Activated T-cell treated with anti-CD3 and anti-CD28 coated beads, Interleukin-2, amount 50 U/mL, for 48 hours (primary cell): ENCODE results near the gene IVD.

Experiments
- DNase-seq, 2 experiments: peaks; one replicate each; pipeline ENCODE4 v3.0.0-alpha.2; 2020

IVD gene

DNA sequence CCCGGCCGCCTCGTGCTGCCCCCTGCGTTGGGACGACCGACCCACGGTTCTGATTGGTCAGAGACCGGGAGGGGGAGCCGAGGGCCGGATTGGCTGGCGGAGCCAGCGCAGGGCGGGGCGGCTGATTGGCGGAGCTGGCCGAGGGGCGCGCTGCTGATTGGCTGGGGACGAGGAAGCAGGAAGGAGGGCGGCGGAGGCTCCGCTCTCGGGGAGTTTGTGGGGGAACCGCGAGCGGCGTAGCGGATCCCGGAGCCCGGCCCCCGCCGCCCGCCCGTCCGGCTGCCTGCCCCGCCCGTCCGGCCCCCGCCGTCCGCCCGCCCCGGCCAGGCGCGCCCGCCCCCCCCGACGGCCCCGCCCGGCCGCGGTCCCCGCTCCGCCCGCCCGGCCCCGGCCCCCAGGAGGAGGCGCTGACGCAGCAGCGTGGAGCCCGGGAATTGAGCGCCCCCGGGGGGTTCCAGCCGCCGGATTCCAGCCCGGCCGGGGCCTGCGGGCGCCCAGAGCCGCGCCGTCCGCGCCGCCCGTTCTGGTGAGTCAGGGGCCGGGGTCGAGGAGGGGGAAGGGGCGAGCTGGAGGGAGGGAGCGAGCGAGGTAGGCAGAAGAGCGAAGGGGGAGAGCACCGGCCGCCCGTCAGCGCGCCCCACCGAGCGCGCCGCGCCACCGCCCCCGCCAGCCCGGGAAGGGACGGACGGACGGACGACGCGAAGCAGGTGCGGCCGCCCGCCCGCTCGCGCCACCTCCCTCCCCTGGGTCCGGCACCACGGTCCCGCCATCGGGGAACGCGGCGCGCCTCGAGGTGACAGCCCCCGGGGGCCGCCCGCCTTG is 35.4 kb downstream of the IVD start, which contains the start of gene BAHD1:
TSS of gene BAHD1 (plus strand) at position 211 of the 822 bp plus-strand sequence. CDS start 17,512 bp downstream, outside the sequence.
- peak; percentile 94 to 97 for DNase-seq

GRCh38 chr15:40441565-40442531 is 36.3 kb downstream of the IVD start:
- DNase-seq, result peak; percentile 50 to 58

GRCh38 chr15:40443255-40443654 is 37.7 kb downstream of the IVD start:
- no peak for DNase-seq

GRCh38 chr15:40443846-40444245 is 38.3 kb downstream of the IVD start:
- no peak for DNase-seq

- no peak for DNase-seq
Observed at GRCh38 chr15:40444736-40445135, 39.1 kb downstream of the IVD start.

DNA sequence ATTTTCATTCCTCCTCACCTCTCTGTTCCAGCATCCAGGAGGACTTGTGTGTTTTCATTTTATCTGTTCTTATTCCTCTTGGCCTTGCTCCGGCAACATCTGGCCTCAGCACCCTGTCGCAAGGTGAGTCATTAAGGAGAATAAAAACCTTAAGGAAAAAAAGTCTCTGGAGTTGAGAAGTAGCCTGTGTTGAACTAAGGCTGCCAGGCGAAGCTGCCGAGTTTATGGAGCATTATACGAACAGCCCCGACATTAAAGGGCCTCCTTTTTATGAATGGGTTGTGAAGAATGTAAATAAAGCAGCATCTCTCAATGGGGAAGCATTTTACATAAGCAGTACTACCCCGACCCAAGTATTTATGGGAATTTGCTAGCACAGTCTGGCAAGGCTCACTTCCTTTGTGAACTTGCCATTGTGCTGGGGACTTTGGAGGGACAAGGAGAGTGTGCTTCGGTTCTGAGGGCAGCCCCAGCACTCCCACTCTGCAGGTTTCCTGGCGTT is 39.9 kb downstream of the IVD start:
- no peak for DNase-seq

- no peak for DNase-seq
Observed at GRCh38 chr15:40446144-40446543, 40.5 kb downstream of the IVD start.

DNA sequence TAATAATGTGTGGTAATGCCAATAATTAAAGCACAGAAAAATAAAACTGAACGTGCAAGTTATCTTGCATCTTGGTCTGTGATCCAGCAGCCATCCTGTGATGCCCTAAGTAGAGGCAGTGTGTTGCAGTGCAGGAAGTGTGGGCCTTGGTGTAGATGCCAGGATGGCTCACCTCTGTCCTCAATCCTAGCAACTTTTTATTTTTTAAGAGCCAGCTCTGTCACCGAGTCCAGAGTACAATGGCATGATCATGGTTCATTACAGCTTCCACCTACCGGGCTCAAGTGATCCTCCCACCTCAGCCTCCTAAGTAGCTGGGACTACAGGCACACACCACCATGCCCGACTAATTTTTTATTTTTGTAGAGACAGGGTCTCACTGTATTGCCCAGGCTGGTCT is 42.8 kb downstream of the IVD start:
- DNase-seq, result no peak

- no peak for DNase-seq
Observed at GRCh38 chr15:40449275-40449674, 43.7 kb downstream of the IVD start.

GRCh38 chr15:40450047-40450446 is 44.5 kb downstream of the IVD start:
- no peak for DNase-seq

- no peak for DNase-seq
Observed at GRCh38 chr15:40451527-40452158, 46.0 kb downstream of the IVD start.

DNA sequence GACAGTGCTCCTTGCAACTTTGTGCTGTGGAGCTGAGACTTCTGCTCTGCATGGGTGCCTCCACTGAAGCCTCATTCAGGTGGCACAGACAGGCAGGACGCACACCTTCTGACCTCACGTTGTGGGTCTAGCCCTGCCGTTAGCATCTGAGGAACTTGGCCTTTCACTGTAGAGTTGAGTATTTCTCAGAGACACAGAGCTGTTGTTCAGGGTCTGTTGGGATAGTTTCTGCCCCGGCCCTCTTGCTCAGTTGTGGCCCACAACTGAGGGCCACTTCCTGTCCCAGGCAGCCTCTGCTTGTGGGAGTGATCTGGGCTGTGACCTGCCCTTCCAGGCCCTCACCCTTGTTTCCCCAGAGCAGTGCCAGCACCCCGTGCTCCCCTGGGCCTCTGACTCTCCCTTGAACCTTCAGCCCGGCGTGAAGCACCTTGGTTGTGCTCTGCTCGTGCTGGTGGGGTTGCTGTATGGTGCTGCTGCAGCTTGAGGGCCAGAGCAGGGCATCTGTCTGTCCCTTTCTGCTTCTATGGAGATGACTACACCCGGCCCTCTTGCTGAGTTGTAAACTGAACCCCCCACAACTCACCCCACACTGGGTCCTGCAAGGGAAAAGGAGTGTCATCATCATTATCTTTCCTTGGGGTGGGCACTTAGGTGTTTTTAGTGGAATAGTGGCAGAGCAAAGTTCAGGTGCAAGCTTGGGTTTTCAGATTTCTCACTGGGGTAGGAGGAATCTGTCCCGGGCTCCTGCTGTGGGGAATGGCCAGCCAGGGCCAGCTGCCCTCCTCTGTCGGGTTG is 46.9 kb downstream of the IVD start:
- peak in 1 of 2 experiments; percentile 32 for DNase-seq

DNA sequence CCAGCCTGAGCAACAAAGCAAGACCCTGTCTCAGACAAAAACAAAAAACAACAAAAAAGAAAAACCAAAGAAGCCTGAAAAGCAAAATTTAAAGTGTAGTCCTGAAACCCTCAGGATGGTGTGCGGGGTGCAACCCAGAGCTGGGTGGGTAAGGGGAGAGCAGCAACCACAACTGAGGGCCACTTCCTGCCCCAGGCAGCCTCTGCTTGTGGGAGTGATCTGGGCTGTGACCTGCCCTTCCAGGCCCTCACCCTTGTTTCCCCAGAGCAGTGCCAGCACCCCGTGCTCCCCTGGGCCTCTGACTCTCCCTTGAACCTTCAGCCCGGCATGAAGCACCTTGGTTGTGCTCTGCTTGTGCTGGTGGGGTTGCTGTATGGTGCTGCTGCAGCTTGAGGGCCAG is 48.3 kb downstream of the IVD start:
- peak in 1 of 2 experiments; percentile 49 for DNase-seq

- DNase-seq, result peak in 1 of 2 experiments; percentile 52
Observed at GRCh38 chr15:40454904-40455391, 49.4 kb downstream of the IVD start.

DNA sequence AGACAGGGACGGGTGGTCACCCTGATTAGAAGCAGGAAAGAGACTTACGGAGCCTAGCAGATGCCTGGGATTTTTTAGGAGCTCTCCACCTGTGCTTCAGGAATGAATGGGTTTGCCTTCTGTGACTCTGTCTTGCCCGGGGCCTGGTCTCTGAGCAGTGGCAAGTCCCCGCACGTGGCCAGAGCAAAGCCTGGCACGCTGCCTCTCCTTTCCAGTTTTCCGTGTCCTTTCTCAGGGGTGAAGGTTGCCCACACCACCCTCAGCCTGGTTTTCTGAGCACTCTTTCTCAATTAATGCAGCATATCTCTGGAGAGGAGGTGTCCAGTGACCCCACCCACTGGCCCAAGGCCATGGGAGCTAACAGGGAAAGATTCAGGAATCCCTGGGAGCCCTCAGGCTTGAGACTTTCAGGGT is 50.7 kb downstream of the IVD start:
- no peak for DNase-seq

GRCh38 chr15:40456738-40457137 is 51.1 kb downstream of the IVD start:
- no peak for DNase-seq

DNA sequence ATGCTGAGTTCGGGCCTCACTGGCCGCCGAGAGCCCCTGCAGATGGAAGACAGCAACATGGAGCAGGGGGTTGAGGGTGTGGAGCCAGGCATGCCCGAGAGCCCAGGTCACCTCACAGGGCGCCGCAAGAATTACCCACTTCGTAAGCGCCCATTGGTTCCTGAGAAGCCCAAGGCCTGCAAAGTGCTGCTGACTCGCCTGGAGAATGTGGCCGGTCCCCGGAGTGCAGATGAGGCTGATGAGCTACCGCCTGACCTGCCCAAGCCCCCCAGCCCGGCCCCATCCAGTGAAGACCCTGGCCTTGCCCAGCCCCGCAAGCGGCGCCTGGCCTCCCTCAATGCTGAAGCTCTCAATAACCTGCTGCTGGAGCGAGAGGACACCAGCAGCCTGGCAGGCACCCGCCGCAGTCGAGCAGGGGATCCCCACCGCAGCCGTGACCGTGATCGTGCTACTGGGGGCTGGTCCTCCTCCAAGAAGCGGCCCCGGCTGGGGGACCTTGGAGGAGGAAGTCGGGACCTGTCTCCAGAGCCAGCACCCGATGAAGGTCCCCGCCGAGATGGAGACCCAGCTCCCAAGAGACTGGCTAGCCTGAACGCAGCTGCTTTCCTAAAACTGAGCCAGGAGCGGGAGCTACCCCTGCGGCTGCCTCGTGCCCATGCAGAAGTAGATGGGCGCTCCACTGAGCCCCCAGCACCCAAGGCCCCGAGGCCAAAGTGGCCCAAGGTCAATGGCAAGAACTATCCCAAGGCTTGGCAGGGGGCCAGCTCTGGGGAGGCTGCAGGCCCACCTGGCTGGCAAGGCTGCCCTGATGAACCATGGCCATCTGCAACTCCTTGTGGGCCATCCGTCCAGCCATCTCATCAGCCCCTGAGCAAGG is 53.1 kb downstream of the IVD start:
- no peak for DNase-seq

GRCh38 chr15:40459391-40460015 is 53.9 kb downstream of the IVD start:
- no peak for DNase-seq

- DNase-seq, result no peak
Observed at GRCh38 chr15:40460404-40460803, 54.8 kb downstream of the IVD start.

DNA sequence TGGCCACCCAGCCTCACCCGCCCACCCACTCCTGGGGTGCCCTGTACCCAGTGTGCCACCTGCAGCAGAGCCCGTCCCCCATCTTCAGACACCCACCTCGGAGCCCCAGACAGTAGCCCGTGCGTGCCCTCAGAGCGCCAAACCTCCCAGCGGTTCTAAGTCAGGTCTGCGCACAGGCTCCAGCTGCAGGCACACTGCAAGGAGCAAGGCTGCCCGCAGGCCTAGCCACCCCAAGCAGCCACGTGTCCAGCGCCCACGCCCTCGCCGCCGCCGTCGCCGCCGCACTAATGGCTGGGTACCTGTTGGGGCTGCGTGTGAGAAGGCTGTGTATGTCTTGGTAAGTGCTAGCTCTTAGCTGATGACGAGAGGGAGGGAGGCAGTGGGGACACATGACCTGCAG is 56.4 kb downstream of the IVD start:
- no peak for DNase-seq
